Endometrial microvascular endothelial cells (primary cell): Measurements from ENCODE around the gene TAX1BP1. TPM values are rescaled to one million over a fixed set of nuclear protein-coding genes. Genes with fewer than 3 reads are reported as not detected.

Experiments
- in situ Hi-C: cut with HindIII; loops from 2 replicates; pipeline ENCODE4 v1.10.0; 2017; ENCODE audit warnings: low sequenced_read_pairs, low pct_unique_long_range_greater_than_20kb; ENCODE audit errors: inconsistent ontology term
- total RNA-seq: library from RNA; depleted of rRNA; stranded (reverse); fragments of >200 nt; gene quantifications from one replicate; pipeline ENCODE4 v1.2.3, GENCODE V29; 2015; ENCODE audit errors: inconsistent ontology term

The TAX1BP1 gene
- total RNA-seq, 1 donor from 2014 or later, result 42.3 TPM

GRCh38 chr7:27869056-27869455 is 129.1 kb downstream of the TAX1BP1 start:
- in situ Hi-C loops, result no loop called here

- in situ Hi-C loops, result no loop called here
These were observed 130.6 kb downstream of the TAX1BP1 start for GRCh38 chr7:27870595-27870994.

DNA sequence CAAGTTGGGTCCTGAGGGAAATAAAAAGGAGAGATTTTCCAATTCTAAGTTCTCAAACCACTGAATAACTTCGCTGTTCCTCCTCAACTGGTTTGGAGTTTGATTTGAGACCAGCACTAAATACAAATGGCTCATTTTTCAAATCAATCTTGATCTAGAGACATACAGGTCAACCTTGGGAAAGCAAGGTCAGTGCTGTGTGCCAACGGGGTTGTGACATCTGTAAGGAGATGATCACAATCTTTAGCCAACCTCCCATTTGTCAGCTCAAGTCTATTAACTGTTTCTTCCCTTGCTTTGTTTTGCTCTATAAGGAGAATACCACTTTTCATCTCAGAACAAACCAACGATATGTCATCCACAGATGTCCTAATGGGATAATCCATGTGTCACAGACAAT is 131.1 kb downstream of the TAX1BP1 start:
- in situ Hi-C loops, result no loop called here

GRCh38 chr7:27871866-27872265 is 131.9 kb downstream of the TAX1BP1 start:
- in situ Hi-C loops, result no loop called here

GRCh38 chr7:27872356-27873275 is 132.7 kb downstream of the TAX1BP1 start:
- in situ Hi-C loops, result no loop called here

DNA sequence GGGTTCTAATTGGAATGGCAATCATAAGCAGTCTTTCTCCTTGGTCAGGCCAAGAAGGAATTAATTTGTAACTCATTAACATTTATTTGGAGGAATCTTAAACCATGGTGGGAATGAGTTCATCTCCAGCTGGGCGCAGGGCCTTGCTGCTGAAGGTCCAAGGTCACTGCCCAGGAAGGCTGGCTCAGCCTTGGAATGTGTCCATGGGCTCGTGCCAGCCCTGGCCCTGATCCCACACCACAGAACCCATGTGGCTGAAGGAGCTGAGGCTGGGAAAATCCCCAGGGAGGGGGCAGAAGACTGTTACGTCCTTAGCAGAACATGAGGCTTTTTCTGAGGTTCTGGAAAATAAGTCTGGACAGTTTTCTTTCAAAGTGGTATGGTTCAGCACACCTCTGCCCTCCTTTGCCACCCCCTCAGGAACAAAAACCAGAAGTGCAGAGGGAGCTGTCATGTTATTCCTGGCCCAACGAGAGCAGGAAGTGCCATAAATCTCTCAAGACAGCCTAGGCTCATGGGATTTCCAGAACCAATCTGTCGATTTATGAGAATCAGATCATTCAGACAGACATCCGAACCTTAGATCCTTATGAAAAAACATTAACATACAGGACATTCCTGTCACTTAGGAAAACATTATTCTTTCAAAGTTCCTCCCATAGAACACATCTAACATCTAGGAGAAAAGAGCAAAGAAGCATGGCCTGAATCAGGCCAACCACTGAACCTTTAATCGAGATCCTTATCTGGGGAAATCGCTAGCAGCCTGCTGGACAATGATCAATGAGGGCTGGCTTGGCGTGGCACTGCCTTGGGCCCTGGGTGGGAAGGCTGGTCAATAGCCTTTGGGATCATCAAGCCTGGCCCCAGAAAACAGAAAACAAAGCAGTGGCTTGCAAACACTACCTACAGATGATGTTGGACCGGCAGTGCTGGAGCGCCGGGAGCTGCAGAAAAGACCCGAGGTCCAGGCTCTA is 134.3 kb downstream of the TAX1BP1 start:
- in situ Hi-C loops, result no loop called here

GRCh38 chr7:27875061-27875460 is 135.1 kb downstream of the TAX1BP1 start:
- in situ Hi-C loops, result no loop called here

GRCh38 chr7:27875832-27876231 is 135.9 kb downstream of the TAX1BP1 start:
- in situ Hi-C loops, result no loop called here

GRCh38 chr7:27876756-27877155 is 136.8 kb downstream of the TAX1BP1 start:
- in situ Hi-C loops, result no loop called here

Other genes with a start within 250 kb of the TAX1BP1 start
- gene HIBADH, start 77.3 kb upstream of the TAX1BP1 start, total RNA-seq, result 46.1 TPM